NCI-H1417 treated with DMSO at 0.1 percent for 48 hours (cell line): Measurements from ENCODE around the gene KIF26B.
"Not testable (repeated sequence)": the region's sequence is repeated elsewhere in the genome, so short reads cannot be mapped to it uniquely, and the experiment has no call there.

Experiments
- DNase-seq: peaks from one replicate; lab custom pipeline; 2025; lab: John Stamatoyannopoulos, UW

Gene KIF26B

DNA sequence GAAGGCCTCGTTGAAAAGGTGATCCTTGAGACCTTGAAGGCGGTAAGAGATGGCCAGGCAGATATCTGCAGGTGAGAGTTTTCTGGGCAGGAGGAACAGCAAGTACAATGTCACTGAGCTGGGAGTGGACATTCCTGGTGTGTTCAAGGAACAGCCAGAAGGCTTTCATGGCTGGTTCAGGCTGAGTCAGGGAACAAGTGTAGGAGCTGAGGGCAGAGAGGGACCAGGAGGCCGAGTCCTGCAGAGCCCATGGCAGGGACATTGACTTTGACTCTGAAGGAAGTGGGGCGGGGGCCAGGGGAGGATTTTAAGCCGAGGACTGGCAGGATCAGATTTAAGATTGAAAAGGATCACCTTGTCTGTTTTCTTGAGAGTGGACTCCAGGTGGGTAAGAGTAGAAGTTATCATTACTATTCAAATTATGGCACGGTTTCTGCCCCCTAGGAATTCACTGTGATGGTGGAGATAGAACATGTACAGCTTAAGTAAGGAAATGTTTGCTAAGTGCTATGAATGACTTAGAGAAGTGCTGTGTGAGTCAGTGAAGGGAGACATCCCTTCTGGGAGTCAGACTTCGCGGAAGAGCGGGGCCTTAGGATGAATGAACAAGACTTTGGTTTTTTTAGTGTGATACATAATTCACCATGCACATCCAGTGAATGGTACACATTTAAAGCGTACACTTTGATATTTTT is 202.3 kb downstream of the KIF26B start:
- DNase-seq, result no peak

DNA sequence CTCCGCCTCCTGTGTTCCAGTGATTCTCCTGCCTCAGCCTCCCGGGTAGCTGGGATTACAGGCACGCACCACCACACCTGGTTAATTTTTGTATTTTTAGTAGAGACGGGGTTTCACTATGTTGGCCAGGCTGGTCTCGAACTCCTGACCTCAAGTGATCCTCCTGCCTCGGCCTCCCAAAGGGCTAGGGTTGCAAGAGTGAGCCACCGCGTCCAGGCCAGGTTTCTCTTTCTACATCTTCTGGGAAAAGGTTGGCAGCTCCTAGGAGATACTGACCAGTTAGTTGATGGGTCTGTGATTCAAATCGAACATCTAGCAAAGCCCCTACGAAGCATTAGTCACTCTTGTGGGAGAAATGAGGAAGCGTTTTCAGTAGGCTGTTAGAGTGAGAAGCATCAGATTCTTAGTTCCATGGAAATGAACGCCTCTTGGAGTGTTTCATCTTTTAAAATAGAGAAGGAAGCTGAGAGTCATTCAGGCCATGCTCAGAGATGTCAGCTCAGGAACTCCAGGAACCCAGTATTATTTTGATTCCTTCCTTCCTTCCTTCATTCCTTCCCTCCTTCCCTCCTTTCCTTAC is 204.4 kb downstream of the KIF26B start:
- DNase-seq, result not testable (repeated sequence)

GRCh38 chr1:245361065-245361464 is 206.3 kb downstream of the KIF26B start:
- no peak for DNase-seq

DNA sequence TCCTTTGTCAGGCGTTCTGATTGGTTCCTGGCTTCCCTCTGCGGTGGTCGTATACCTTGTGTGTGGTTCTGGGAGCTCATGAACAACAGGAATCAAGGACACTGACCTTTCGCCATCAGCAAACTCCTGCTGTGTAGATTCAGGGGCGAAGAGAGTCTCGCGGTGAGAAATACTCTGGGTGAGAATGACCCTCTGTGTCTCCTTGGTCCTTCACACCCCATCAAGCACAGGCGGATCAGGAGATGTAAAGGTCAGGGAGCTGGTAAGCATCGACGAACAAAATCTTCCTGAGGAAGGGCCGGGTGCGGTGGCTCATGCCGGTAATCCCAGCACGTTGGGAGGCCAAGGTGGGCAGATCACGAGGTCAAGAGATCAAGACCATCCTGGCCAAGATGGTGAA is 207.2 kb downstream of the KIF26B start:
- DNase-seq, result no peak

DNA sequence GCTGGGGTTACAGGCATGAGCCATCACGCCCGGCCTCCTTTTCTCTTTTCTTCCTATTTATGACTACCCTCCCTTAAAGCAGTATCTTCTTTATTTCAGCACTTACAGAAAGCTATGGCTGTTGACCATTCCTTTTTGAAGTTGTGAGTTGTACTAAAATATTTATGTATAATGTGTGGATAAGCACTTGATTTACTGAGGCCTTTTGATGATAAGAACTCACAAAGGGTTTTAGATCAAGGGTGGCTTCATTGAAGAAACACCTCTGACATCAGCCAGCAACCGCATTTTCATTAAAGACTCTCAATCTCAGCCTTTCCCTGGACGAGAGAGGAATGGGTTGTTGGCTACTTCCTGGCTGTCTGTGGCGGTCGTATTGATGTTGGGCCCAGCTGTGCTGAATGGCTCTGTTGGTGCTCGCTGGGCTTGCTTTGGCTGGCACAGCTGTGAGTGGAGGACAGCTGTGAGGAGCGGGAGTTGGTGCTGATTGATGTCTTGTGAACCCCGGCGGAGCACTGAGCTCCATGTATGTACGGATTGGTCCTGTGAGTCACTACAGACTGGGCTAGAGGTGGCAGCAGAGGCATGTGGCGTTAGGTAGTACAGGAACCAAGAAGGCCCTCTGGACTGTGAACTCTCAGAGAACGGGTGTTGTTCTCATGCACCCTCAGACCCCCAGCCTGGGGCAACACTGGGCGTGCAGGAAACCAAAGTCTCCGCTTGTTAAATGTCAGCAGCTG is 208.8 kb downstream of the KIF26B start:
- no peak for DNase-seq

DNA sequence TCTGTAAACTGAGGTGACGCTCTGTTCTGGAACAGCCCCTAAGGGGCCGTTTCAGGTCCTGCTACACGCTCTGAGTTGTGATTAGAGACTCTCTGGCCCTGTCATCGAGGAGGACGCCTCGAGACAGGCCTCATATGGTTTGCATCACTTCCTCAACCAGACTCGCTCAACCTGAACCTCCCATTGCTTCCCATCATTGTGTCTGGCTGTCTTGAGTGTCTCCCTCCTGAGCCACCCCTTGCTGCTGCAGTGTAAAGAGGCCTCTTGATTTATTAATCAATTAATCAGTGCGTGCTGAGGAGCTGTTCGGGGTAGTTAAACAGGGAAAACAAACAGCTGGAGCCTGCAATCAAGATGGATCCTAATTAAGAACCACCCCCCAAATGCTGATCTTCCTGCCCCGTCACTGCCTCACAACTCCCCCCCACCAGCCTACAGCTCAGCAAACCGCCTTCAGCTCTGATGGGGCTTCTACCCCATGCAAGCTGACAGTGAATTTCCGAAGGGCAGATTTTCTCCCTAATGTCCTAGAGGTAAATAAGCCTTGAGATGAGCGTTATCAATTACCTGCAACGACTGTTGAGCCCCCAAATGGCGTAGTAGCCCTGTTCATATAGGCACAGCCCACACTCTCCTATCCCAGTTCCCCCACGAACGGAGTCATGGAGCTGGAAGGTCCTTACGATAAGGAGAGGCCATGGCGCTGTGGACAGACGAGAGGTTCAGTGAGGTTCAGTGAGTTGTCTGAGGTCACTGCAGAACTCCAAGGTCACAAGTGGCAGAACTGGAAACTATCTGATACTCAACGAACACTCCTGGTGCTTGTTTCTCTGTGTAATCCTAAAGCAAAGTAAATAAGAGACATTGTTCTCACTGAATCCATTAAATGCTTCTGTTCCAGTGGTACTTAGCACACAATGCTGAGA is 210.6 kb downstream of the KIF26B start:
- no peak for DNase-seq

GRCh38 chr1:245366886-245367285 is 212.1 kb downstream of the KIF26B start:
- DNase-seq, result no peak

GRCh38 chr1:245370175-245370825 is 215.5 kb downstream of the KIF26B start:
- DNase-seq, result no peak

DNA sequence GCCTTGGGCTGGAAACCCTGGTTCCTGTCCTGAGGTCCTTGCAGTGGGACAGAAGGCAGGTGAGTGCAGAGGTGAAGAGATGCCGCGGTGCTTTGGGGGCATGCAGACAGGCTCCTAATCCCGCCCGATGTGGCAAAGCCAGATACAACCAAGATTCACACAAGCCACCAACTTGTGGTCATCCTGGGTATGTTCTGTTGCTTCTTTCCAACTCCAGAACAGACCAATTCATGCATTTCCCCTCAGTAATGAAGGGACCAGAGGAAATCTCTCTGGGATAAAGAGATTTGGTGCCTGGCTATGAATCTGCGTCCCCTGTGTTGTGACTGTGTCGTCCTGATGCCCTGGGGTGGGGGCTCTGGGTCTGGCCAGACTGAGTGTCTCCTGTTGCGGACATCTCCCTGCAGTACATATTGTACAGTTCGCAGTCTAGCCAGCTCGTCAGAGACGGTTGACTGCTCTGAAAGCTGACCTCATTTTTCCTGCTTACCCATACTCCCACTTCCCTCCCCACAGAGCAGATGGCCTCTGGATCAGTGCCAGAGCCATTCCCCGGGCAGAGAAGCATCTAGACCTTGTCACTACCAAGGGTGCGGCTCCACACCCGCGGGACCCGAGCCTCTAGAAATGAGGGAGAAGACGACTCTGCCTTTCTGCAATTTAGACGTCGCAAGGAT is 216.3 kb downstream of the KIF26B start:
- DNase-seq, result no peak

- no peak for DNase-seq
These were observed 218.3 kb downstream of the KIF26B start for GRCh38 chr1:245373131-245373530.

DNA sequence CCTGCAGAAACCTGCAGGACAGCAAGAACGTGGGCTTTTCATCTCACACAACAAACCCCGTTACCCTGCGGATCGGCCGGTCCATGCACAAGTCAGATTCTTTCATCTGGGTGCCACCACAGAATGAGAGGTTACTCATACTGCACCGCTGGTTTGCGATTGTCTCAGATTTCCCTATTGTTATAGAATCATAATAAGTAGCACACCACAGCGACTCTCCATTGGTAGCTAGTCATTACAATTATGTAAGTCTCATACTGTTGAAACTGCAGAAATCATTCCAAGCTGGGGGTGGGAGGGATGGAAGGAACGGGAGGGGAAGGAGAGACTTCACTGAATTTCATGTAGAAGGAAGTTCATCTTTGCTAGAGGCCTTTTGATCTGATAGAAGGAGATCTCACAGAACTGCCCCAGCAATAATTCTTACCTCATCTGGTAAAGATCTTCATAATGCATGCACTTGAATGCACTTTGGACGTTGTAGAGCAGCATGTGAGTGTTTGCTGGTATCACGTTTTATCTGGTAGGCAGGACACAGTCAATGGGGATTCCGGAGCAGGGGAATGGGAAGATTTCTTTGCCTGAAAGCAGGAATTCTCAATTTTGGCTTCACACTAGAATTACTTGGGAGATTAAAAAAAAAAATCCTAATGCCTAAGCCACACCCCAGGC is 221.1 kb downstream of the KIF26B start:
- DNase-seq, result no peak

DNA sequence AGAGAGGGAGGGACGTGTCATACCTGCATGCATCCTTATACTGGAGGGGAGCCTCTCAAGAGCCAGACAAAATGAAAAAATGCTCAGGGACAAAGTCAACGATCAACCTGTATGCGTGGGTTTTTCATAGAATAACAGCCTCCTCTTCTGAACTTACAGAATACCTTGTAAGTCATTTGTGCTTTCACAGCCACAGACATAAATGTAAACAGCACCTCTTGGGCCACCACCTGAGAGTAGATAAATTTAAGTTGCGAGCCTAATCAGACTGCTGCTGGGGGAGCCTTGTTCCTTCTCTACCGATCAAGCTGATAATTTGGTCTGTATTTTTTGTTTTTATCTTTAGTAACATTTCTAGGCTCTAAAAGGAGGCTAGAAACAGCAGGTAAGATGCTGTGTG is 223.1 kb downstream of the KIF26B start:
- DNase-seq, result no peak

DNA sequence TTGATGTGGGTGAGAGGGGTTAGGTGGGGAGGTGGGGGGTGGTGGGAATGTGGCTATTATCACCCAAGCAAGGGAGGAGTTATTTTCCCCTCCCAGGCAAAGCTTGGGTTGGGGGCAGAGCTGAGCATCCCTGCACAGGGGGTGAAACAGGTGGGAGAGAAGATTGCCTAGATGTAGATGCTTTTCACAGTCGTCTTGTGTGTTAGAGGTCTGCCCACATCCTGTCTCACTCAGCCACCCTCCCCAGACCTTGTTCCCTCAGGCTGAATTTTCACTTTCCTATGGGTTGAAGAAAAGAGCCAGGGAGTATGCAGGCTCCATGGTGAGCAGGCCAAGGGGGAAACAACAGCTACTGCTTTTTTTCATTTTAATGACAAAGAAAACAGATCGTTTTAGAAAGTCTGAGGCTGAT is 223.5 kb downstream of the KIF26B start:
- no peak for DNase-seq

DNA sequence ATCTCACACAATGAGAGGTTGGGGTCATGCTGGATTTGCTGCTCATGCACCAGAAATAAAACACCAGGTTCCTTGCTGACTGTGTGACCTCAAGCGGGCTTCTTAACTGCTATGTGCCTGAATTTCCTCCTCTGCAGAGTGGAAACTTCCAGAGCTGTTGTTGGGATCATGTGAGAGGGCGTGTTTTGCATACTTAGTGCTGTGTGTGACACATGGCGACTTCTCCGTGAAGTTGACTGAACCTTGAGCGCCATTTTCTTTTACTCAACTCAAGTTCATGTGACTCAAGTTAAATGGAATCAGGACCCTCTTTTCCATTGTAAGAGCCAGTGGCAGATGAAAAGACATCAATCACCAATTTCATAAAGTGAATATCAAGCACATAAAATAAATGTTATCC is 224.0 kb downstream of the KIF26B start:
- no peak for DNase-seq

DNA sequence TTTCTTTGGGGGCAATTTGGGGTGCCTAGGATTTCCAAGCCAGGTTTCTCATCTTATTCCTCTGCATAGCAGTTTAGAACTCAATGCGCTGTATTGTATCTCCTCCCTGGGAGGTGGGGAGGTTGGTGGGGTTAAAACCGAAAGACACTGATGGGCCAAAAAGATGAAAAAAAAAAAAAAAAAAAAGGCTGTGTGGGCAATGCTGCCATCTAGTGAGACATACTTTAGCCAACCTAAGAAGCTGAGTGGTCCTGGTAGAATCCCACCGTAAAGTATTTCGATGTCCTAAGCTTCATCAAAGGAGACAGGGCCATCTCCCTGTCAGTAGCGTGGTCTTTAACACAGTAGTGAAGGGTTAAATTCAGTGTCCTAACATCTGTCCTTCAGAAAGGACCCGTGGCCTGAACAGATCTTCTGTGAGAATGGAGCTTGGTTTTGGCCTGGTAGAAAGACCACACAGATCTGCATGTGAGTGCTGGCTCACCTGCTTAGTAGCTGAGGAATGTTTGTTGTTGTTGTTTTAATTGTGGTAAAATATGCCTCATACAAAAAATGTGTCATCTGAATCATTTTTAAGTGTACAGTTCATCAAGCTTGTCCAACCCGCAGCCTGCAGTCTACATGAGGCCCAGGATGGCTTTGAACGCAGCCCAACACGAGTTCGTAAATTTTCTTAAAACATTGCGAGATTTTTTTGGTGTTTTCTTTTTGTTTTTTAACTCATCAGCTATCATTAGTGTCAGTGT is 226.2 kb downstream of the KIF26B start:
- no peak for DNase-seq

DNA sequence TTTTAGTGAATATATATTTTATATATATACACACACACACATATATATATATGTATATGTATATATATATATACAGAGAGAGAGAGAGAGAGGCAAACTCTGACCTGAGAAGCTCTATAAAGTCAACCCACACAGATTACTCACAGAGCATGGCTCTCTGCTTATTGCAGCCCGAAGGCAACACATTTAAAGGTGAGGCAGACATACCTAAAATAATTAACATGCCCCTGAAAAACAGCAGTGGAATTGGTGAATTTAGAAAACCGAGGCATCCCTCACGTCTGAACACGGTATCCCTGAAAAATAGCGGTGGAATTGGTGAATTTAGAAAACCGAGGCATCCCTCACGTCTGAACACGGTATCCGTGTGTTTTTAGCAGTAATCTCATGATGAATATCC is 228.2 kb downstream of the KIF26B start:
- DNase-seq, result no peak

GRCh38 chr1:245383396-245384330 is 228.9 kb downstream of the KIF26B start:
- DNase-seq, result no peak

DNA sequence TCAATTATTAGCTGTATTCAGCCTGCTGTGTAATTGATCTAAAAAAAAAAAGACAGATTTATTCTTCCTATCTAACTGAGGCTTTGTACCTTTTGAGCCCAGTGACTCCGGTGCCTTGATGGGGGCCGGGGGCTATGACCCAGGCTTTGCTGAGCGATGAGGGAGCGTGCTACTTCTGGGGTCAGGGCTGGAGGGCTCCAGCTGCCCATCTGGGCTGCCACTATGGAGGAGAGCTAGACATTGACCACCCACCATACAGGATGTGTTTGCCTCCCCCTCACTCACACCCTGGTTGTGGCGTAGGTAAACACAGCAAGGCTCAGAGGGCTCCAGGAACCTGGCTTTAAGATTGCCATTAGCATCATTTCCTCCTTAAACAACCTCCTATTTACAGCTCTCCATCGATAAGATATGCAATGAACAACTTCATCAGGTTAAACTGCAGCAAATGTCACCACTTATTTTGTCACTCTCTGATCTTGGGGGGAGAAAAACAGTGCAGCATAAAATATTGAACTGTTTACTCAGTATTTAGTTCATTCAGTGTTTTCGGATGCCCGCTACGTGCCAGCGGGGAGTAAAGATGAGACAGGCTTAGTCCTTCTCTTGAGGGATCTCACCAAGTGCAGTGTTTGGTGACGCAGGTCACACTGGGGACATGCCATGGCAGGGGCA is 231.6 kb downstream of the KIF26B start:
- DNase-seq, result no peak
